OCI-LY1 (cell line): Measurements from ENCODE around the gene ADH6.

Experiments used
- CTCF ChIP-seq: fragments of 200-600 bp; sonication (generic), shearing (Covaris generic); IDR thresholded peaks from 2 replicates; pipeline ENCODE4 v1.5.1; 2017; ENCODE audit warnings: mild to moderate bottlenecking, antibody characterized with exemption, low read length, moderate library complexity, mixed read lengths
- EZH2 ChIP-seq: fragments of 200-600 bp; sonication (generic), shearing (Covaris generic); IDR thresholded peaks from 2 replicates; pipeline ENCODE4 v1.8.0; 2017; ENCODE audit warnings: borderline replicate concordance, mixed run types, mild to moderate bottlenecking, antibody characterized with exemption, low read length, moderate library complexity, mixed read lengths

DNA sequence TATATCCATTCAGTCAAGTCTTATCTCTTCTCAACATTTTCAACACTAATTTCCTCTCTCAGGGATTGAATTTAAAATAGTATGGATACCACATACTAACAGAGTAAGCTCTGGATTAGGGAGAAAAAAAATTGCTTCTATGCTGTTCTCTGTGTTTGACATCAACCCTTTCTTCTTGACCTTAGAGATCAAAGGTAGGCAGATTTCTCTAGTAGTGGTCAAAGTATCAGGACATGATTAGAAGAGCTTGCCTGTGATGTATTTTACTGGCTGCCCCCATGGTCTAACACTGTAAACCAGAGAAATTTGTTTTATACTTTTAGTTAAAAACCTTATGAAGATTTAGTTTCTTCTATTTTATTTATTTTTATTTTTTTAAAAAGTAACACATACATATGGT is 8.3 kb downstream of the ADH6 start:
- TF ChIP-seq EZH2 (no peak), CTCF (no peak)
